CD14-positive monocyte (primary cell): ENCODE measurements around the gene VAMP4. TPM values are rescaled to one million over a fixed set of nuclear protein-coding genes. Genes with fewer than 3 reads are reported as not detected.

Experiments used
- DNase-seq, 3 donors: peaks; one replicate each; pipeline ENCODE4 v3.0.0-alpha.2; 2011 to 2022
- H2AFZ ChIP-seq: 2 replicates; pipeline ENCODE4 v1.6.0; 2012; ENCODE audit warnings: mild to moderate bottlenecking, low read depth, low read length, inconsistent platforms; ENCODE audit not compliant: insufficient read depth, poor library complexity, severe bottlenecking
- H3K27ac ChIP-seq, 2 donors: 1 replicate in 1 of 2; 2 replicates in 1 of 2; pipeline ENCODE4 v1.5.1; 2012 to 2013; ENCODE audit warnings: low read length in 2 of 2, control low read depth in 1 of 2, inconsistent platforms in 1 of 2, low read depth in 1 of 2, mild to moderate bottlenecking in 1 of 2
- H3K27me3 ChIP-seq, 2 donors: one replicate each; pipeline versions ENCODE4 v1.6.0 to v1.6.1; 2011 to 2013; ENCODE audit warnings: low read length in 2 of 2; ENCODE audit not compliant: control insufficient read depth in 2 of 2, insufficient read depth in 2 of 2
- H3K36me3 ChIP-seq, 2 donors: replicated peaks in 1 of 2; 1 replicate in 1 of 2; 2 replicates in 1 of 2; pipeline versions ENCODE4 v1.5.1 to v1.6.1; 2012 to 2013; ENCODE audit warnings: low read length in 2 of 2, control low read depth in 1 of 2, inconsistent platforms in 1 of 2, mild to moderate bottlenecking in 1 of 2; ENCODE audit not compliant: insufficient read depth in 2 of 2, control insufficient read depth in 1 of 2
- H3K4me1 ChIP-seq, 2 donors: 1 replicate in 1 of 2; 2 replicates in 1 of 2; pipeline versions ENCODE4 v1.5.1 to v1.6.1; 2012 to 2013; ENCODE audit warnings: low read length in 2 of 2, control low read depth in 1 of 2, inconsistent platforms in 1 of 2, mild to moderate bottlenecking in 1 of 2, moderate library complexity in 1 of 2; ENCODE audit not compliant: insufficient read depth in 2 of 2, control insufficient read depth in 1 of 2
- H3K4me2 ChIP-seq: replicated peaks from 2 replicates; pipeline ENCODE3; 2012; ENCODE audit warnings: low read length, moderate library complexity, mild to moderate bottlenecking; ENCODE audit not compliant: poor library complexity, severe bottlenecking; ENCODE audit errors: extremely low read depth
- H3K4me3 ChIP-seq, 3 experiments: fragments of 200-600 bp in 1 of 3; sonication (generic) in 1 of 3; replicated peaks in 1 of 3; 1 replicate in 2 of 3; 2 replicates in 1 of 3; pipeline ENCODE4 v1.5.1; 2011 to 2013; ENCODE audit warnings: low read length in 3 of 3, mild to moderate bottlenecking in 3 of 3, control low read depth in 2 of 3, low read depth in 2 of 3, inconsistent platforms in 1 of 3, moderate library complexity in 1 of 3
- H3K79me2 ChIP-seq: 2 replicates; pipeline ENCODE4 v1.6.0; 2012; ENCODE audit warnings: mild to moderate bottlenecking, control low read depth, inconsistent platforms, low read length, moderate library complexity; ENCODE audit not compliant: insufficient read depth
- H3K9ac ChIP-seq: 2 replicates; pipeline ENCODE4 v1.6.0; 2017; ENCODE audit warnings: low read length, mild to moderate bottlenecking; ENCODE audit not compliant: insufficient read depth, poor library complexity, severe bottlenecking
- H3K9me3 ChIP-seq, 2 donors: replicated peaks in 1 of 2; 1 replicate in 1 of 2; 2 replicates in 1 of 2; pipeline versions ENCODE4 v1.5.1 to v1.6.1; 2012 to 2013; ENCODE audit warnings: low read length in 2 of 2, control low read depth in 1 of 2; ENCODE audit not compliant: control insufficient read depth in 1 of 2, insufficient read depth in 1 of 2
- H4K20me1 ChIP-seq: 2 replicates; pipeline ENCODE4 v1.6.0; 2012; ENCODE audit warnings: mild to moderate bottlenecking, low read length, control low read depth, moderate library complexity; ENCODE audit not compliant: insufficient read depth
- H3K27ac Mint-ChIP-seq, 7 donors: one replicate each; pipeline ENCODE4 v1.8.0; 2020; ENCODE audit warnings: mild to moderate bottlenecking in 7 of 7, mixed read lengths in 7 of 7, moderate library complexity in 6 of 7, inconsistent platforms in 2 of 7
- H3K27me3 Mint-ChIP-seq, 3 donors: one replicate each; pipeline ENCODE4 v1.8.0; 2021 to 2022; ENCODE audit warnings: low read depth in 3 of 3, mild to moderate bottlenecking in 3 of 3, mixed read lengths in 3 of 3, moderate library complexity in 3 of 3, inconsistent platforms in 1 of 3
- H3K36me3 Mint-ChIP-seq, 2 donors: one replicate each; pipeline ENCODE4 v1.8.0; 2020; ENCODE audit warnings: mixed read lengths in 2 of 2, inconsistent platforms in 1 of 2, mild to moderate bottlenecking in 1 of 2
- H3K4me1 Mint-ChIP-seq: one replicate; pipeline ENCODE4 v1.8.0; 2020; ENCODE audit warnings: mild to moderate bottlenecking, mixed read lengths
- H3K4me3 Mint-ChIP-seq, 2 donors: one replicate each; pipeline ENCODE4 v1.8.0; 2020; ENCODE audit warnings: mild to moderate bottlenecking in 2 of 2, mixed read lengths in 2 of 2, moderate library complexity in 1 of 2
- H3K9me3 Mint-ChIP-seq, 7 donors: one replicate each; pipeline ENCODE4 v1.8.0; 2020 to 2022; ENCODE audit warnings: mixed read lengths in 7 of 7, mild to moderate bottlenecking in 6 of 7, moderate library complexity in 6 of 7, inconsistent platforms in 2 of 7
- WGBS: methylation state at CpG from one replicate; pipeline ENCODE4 v1.1.5; 2013; ENCODE audit warnings: missing lambda C conversion rate; ENCODE audit not compliant: insufficient coverage; 5-methylcytosine and 5-hydroxymethylcytosine counted together
- intact Hi-C, 2 donors: fragments of 100-400 bp; cut with micrococcal nuclease; formaldehyde crosslinking; loops; one replicate each; pipeline versions ENCODE4 v1.15.0 to v1.15.1; 2023
- polyA plus RNA-seq, 3 donors: library from polyadenylated mRNA; depleted of rRNA in 1 of 3; unstranded in 2 of 3; stranded (reverse) in 1 of 3; fragments of 300-500 nt in 2 of 3; fragments of >200 nt in 1 of 3; fragmentation: Illumina TruSeq in 2 of 3; gene quantifications; 1 replicate in 2 of 3; 2 replicates in 1 of 3; pipeline ENCODE4 v1.2.3, GENCODE V29; 2012 to 2021
- TF ChIP-seq, protein P1 (sequence below): fragments of 200-600 bp; IDR thresholded peaks from one replicate; pipeline ENCODE4 v1.8.0; 2022; ENCODE audit warnings: antibody characterized with exemption, mild to moderate bottlenecking

The VAMP4 gene
- polyA plus RNA-seq, 3 donors = 13.3 to 19.5 (median 18.8) TPM

DNA sequence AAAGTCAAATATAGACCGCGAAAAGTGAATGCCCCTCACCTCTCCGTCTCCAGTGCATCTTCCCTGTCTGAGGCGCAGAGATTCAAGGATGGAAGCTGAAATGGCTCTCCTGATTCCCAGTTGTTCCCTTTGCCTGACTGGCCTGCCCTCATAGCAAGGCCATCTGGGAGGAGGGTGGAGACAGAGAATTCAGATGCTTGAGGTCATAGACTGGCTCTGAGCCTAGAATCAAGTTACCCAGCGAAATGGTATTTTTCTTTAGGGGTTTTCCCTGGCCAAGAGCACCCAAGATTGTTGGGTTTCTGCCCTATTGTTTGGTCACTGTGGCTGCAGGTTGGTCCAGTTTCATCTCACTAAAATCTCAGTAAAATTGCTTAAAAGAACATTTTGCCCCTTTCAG is 46.8 kb upstream of the VAMP4 start:
- no peak overlapping the region for H3K4me3 Mint-ChIP-seq
- peaks cover 15% of the 10 kb centered on the region for H3K4me1 Mint-ChIP-seq
- peaks cover 85 to 88% of the 10 kb centered on the region in 2 donors for H3K36me3 Mint-ChIP-seq

DNA sequence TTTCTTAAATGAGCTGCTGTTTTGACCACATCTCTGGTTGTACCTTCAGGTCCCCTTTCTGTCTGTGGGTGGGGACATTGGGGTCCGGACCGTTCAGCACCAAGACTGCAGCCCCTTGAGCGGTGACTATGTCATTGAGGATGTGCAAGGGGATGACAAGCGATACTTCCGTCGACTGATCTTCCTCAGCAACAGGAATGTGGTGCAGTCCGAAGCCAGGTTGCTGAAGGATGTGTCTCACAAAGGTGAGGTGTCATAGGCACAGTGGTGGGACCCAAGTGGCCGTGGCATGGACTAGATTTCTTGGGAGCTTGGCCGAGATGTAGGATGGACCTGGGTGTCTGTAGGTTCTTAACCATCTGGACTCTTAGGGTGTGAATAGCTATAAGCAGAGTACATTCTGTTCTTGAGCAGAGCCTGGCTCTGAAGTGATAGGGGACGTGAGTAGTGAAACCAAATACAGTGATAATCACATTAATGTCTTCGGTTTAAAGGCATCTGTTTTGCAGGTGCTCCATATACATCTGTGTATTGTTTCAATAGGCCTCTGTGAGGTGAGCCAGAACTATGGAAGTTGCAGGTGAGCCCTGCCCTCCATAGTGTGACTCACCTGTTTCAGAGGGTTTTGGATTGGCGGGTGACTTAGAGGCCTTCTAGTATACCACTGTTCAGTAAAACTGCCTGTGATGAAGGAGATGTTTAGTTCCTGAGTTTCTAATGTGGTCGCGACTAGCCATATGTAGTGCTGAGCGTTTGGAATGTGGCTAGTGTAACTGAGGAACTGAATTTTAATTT is 46.0 kb upstream of the VAMP4 start:
- H3K9me3 Mint-ChIP-seq = no peaks in the 10 kb centered on the region
- H3K4me3 Mint-ChIP-seq = no peak overlapping the region
- peaks cover 0 to 2% (median 0%) of the 10 kb centered on the region in 3 donors for H3K27me3 Mint-ChIP-seq
- Histone ChIP-seq H3K4me1 (peaks cover 0 to 7% of the 10 kb centered on the region in 2 donors), H3K27me3 (no peaks in the 10 kb centered on the region), H3K36me3 (peaks cover 86 to 97% of the 10 kb centered on the region in 2 donors), H3K9ac (no peak overlapping the region), H3K4me2 (no peak overlapping the region), H4K20me1 (peaks cover 7% of the 10 kb centered on the region), H3K4me3 (no peak overlapping the region), H3K9me3 (no peaks in the 10 kb centered on the region), H3K27ac (no peak overlapping the region), H3K79me2 (peaks cover 44% of the 10 kb centered on the region), H2AFZ (no peak overlapping the region)
- H3K27ac Mint-ChIP-seq = peak overlapping the region in 1 of 7 donors; percentile 31
- TF ChIP-seq, protein P1, sequence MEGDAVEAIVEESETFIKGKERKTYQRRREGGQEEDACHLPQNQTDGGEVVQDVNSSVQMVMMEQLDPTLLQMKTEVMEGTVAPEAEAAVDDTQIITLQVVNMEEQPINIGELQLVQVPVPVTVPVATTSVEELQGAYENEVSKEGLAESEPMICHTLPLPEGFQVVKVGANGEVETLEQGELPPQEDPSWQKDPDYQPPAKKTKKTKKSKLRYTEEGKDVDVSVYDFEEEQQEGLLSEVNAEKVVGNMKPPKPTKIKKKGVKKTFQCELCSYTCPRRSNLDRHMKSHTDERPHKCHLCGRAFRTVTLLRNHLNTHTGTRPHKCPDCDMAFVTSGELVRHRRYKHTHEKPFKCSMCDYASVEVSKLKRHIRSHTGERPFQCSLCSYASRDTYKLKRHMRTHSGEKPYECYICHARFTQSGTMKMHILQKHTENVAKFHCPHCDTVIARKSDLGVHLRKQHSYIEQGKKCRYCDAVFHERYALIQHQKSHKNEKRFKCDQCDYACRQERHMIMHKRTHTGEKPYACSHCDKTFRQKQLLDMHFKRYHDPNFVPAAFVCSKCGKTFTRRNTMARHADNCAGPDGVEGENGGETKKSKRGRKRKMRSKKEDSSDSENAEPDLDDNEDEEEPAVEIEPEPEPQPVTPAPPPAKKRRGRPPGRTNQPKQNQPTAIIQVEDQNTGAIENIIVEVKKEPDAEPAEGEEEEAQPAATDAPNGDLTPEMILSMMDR = no peak
- intact Hi-C loops = loop anchor here in 1 of 2 donors (2.0 kb wide), 1 partner anchor 57 kb away; no protein-coding TSS in a partner anchor
- 99% methylated on average over 6 of the region's 15 CpGs for WGBS
- no peak for DNase-seq
- H3K4me1 Mint-ChIP-seq = peaks cover 17% of the 10 kb centered on the region
- peaks cover 82 to 85% of the 10 kb centered on the region in 2 donors for H3K36me3 Mint-ChIP-seq

More for the DNA sequence above, 46.8 kb upstream of the VAMP4 start:
- no peak overlapping the region for H3K4me2 ChIP-seq
- peaks cover 0 to 2% (median 0%) of the 10 kb centered on the region in 3 donors for H3K27me3 Mint-ChIP-seq
- no peak overlapping the region for H2AFZ ChIP-seq
- 96% methylated on average over 5 of the region's 5 CpGs for WGBS
- peak overlapping the region in 1 of 7 donors; percentile 32 for H3K27ac Mint-ChIP-seq
- no peak for DNase-seq
- no peaks in the 10 kb centered on the region for H3K9me3 Mint-ChIP-seq
- intact Hi-C loops = loop anchor here in 1 of 2 donors (2.0 kb wide), 1 partner anchor 58 kb away; no protein-coding TSS in a partner anchor
- peaks cover 7% of the 10 kb centered on the region for H4K20me1 ChIP-seq
- H3K36me3 ChIP-seq = peaks cover 90 to 100% of the 10 kb centered on the region in 2 donors
- TF ChIP-seq, protein P1 = no peak
- no peak overlapping the region for H3K9ac ChIP-seq
- H3K27me3 ChIP-seq = no peaks in the 10 kb centered on the region
- peaks cover 36% of the 10 kb centered on the region for H3K79me2 ChIP-seq
- no peak overlapping the region for H3K27ac ChIP-seq
- no peak overlapping the region for H3K4me3 ChIP-seq
- no peaks in the 10 kb centered on the region for H3K9me3 ChIP-seq
- H3K4me1 ChIP-seq = peaks cover 0 to 5% of the 10 kb centered on the region in 2 donors
